ENCODE data around the gene MAG.

DNA sequence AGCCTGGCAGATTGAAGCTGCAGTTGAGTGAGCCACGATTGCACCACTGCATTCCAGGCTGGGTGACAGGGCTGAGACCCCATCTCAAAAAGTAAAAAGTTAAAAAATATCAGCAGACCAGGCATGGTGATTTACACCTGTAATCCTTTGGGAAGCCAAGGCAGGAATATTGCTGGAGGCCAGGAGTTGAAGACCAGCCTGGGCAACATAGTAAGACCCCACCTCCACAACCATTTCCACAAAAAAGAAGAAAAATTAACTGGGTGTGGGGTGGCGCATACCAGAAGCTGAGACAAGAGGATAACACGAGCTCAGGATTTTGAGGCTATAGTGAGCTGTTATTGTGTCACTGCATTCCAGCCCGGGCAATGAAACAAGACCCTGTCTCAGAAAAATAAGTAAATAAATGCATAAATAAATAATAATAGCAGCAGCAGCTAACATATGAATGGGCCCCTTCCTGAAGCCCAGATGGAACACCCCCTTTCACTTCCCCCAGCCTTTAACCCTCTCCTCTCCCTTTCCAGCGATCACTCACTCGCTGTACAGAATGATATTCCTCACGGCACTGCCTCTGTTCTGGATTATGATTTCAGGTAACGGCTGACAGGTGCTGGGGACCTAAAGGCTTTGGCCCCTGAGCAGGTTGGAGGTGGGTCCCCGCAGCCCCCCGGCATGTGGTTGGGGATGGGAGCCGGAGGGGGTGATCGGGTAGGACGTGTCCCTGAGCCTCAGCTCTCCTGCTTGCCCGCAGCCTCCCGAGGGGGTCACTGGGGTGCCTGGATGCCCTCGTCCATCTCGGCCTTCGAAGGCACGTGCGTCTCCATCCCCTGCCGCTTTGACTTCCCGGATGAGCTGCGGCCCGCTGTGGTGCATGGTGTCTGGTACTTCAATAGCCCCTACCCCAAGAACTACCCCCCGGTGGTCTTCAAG, 3.2 kb downstream of the MAG start:
- TF ChIP-seq YY1 (IDR thresholded peaks at IDR 0.05; ENCODE audit: low read depth, low read length): no peak
- TF ChIP-seq SAP30 (IDR thresholded peaks at IDR 0.05; ENCODE audit: insufficient read depth, insufficient replicate concordance, low read length): no peak
- TF ChIP-seq, protein P1, sequence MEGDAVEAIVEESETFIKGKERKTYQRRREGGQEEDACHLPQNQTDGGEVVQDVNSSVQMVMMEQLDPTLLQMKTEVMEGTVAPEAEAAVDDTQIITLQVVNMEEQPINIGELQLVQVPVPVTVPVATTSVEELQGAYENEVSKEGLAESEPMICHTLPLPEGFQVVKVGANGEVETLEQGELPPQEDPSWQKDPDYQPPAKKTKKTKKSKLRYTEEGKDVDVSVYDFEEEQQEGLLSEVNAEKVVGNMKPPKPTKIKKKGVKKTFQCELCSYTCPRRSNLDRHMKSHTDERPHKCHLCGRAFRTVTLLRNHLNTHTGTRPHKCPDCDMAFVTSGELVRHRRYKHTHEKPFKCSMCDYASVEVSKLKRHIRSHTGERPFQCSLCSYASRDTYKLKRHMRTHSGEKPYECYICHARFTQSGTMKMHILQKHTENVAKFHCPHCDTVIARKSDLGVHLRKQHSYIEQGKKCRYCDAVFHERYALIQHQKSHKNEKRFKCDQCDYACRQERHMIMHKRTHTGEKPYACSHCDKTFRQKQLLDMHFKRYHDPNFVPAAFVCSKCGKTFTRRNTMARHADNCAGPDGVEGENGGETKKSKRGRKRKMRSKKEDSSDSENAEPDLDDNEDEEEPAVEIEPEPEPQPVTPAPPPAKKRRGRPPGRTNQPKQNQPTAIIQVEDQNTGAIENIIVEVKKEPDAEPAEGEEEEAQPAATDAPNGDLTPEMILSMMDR (IDR thresholded peaks at IDR 0.05; ENCODE audit: control extremely low read depth in 1 of 3, insufficient read depth in 1 of 3, low read depth in 1 of 3, low read length in 3 of 3): no peak
- no peak for TF ChIP-seq SUZ12 (IDR thresholded peaks at IDR 0.05; ENCODE audit: low read length)
- no peak for TF ChIP-seq POLR2AphosphoS5 (IDR thresholded peaks at IDR 0.05; ENCODE audit: low read depth, low read length)
- TF ChIP-seq NRF1 (IDR thresholded peaks at IDR 0.05; ENCODE audit: low read depth, low read length): no peak
- no peak for TF ChIP-seq BCL11A (IDR thresholded peaks at IDR 0.05; ENCODE audit: low read depth in 2 of 2, low read length in 2 of 2)

Data from H1 (cell line).